Coronary artery (tissue), 2 donors: ENCODE results near the gene PSG11.
"Not testable (repeated sequence)": the region's sequence is repeated elsewhere in the genome, so short reads cannot be mapped to it uniquely, and the experiment has no call there.

ENCODE experiments used
- DNase-seq: peaks from one replicate; pipeline ENCODE4 v3.0.0-alpha.2; 2017; ENCODE audit warnings: low spot score
- H3K27ac ChIP-seq, 2 donors: fragments of 200-600 bp; sonication (generic); one replicate each; pipeline ENCODE4 v1.5.1; 2016 to 2019
- H3K4me3 ChIP-seq: fragments of 200-600 bp; sonication (generic); 2 replicates; pipeline ENCODE4 v1.5.1; 2016; ENCODE audit warnings: mild to moderate bottlenecking, moderate library complexity
- CTCF ChIP-seq: fragments of 200-600 bp; sonication (generic); IDR thresholded peaks from one replicate; pipeline ENCODE4 v1.5.1; 2019; ENCODE audit warnings: antibody characterized with exemption

PSG11 gene

GRCh38 chr19:43026369-43026768, at the start of gene PSG11:
Gene PSG11 (minus strand): TSS chr19:43026469. CDS start chr19:43026372, 97 bp downstream.
- not testable (repeated sequence) for DNase-seq, H3K4me3 ChIP-seq, H3K27ac ChIP-seq

DNA sequence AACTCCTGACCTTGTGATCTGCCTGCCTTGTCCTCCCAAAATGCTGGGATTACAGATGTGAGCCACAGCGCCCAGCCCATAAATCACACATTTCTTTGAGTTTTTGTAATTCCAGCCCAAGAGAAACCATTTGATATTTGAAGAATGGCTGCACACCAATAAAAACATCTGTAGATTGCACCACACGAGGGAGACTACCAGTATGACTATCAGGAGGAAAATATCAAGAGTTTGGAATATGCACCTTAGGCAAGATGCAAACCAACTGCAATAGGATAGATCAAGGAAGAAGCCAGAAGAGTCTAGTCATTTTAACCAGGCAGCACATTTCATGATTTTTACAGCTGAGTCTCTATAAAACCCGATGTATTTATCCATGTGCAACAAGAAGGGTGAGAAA, 36.1 kb upstream of the PSG11 start:
- H3K27ac ChIP-seq, H3K4me3 ChIP-seq, DNase-seq: not testable (repeated sequence)

- not testable (repeated sequence) for DNase-seq, H3K4me3 ChIP-seq, H3K27ac ChIP-seq
These were observed 35.1 kb upstream of the PSG11 start for GRCh38 chr19:43061326-43061725.

DNA sequence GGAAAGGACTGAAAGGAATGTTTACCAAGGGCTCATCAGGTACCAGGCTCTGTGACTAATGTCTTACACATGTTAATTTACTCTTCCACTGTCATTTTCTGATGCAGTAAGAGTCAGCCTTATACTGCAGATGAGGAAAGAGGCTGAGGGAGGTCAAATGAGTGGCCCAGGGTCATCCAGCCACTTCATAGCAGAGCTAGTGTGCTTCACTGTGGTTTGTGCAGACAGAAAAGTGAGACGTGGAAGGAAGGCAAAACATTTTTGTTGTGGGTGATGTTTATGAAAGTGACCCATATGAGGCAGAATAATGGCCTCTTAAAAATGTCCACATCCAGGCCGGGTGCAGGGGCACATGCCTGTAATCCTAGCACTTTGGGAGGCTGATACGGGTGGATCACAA, 34.0 kb upstream of the PSG11 start:
- not testable (repeated sequence) for H3K27ac ChIP-seq, H3K4me3 ChIP-seq, DNase-seq

DNA sequence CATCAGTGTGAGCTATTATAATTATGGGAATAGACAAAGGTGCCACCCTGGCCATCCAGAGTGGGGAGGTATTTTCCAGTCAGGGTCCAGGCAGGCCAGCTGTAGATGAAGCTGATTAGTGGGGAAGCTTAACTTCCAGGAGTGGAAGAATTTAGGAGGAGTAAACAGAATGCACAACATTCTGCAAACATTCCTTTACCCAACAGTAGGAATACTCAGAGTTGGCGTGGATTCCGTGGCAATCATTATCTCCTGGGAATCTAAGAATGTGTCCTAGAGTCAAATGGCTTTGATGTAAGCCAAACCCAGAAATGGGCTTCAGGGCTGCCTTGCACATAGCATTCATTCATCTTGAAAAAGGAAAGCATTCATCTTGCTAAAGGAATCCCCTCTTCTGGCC, 33.2 kb upstream of the PSG11 start:
- not testable (repeated sequence) for H3K4me3 ChIP-seq, DNase-seq

GRCh38 chr19:43058440-43058839, 32.2 kb upstream of the PSG11 start:
- not testable (repeated sequence) for DNase-seq, H3K27ac ChIP-seq, H3K4me3 ChIP-seq

More for the DNA sequence above, 33.2 kb upstream of the PSG11 start:
- H3K27ac ChIP-seq, result not testable (repeated sequence)

DNA sequence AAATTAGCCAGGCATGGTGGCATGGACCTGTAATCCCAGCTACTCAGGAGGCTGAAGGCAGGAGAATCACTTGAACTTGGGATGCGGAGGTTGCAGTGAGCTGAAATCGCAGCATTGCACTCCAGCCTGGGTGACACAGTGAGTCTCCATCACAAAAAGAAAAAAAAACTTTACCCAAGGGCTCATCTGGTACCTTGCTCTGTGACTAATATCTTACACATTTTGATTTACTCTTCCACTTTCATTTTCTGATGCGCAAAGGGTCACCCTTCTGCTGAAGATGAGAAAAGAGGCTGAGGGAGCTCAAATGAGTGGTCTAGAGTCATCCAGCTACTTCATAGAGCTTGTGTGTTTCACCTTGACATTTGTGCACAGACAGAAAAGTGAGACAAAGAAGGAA, 21.7 kb upstream of the PSG11 start:
- H3K4me3 ChIP-seq, DNase-seq, H3K27ac ChIP-seq: not testable (repeated sequence)

DNA sequence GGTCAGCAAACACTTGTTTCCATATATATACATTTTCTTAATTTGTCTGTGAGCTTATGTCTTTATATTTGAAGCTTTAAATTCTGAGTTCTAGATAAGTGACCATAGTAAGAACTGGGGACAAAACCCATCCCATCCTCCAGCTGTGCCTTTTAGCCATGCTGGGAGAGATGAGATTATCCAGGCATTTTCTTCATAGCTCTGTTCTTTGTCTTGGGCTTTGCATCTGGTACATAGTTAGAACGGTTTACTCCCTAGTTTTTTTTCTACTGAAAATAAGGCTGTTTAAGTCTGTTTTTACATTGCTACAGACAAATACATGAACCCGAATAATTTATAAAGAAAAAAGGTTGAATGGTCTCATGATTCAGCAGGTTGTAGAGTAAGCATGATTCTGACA, 20.3 kb upstream of the PSG11 start:
- not testable (repeated sequence) for H3K4me3 ChIP-seq, H3K27ac ChIP-seq

DNA sequence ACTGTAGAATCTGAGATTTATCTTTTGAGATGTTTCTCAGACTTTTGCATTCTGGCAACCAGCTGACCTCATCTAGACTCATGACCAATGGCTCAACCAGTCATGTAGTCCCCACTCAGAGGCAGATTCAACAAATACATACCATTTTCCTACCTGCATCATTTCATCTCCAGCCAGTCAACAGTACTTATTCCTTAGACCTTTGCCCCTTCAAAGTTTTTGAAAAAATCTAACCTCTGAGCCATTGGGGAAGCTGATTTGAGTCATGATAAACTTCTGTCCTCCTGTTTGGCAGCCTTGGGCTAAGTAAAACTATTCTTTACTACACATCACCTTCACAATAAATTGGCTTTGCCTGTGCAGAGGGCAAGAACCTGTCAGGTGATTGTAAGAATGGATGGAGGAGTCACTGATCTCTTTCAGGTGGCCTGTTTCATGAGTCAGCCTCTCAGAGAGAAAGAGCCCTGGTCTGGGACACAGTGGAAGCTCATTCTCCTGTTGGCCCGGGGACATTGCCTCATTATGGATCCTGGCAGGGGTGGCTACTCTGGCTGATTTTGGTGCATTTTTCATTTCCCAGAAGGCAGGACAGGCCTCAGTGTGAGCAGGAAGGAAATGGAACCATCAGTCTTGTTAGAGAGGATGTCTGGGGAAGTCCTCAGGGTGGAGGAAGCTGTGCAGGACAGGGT, 17.4 kb upstream of the PSG11 start:
- not testable (repeated sequence) for H3K4me3 ChIP-seq, H3K27ac ChIP-seq, DNase-seq

More for the DNA sequence above, 20.3 kb upstream of the PSG11 start:
- not testable (repeated sequence) for DNase-seq

GRCh38 chr19:43031645-43032044, 5.4 kb upstream of the PSG11 start:
- DNase-seq, H3K4me3 ChIP-seq: not testable (repeated sequence)

GRCh38 chr19:43028866-43029265, 2.6 kb upstream of the PSG11 start:
- DNase-seq, result no peak
- no peak overlapping the region for H3K27ac ChIP-seq
- TF ChIP-seq CTCF, result no peak
- H3K4me3 ChIP-seq, result no peak overlapping the region

More at GRCh38 chr19:43031645-43032044, 5.4 kb upstream of the PSG11 start:
- not testable (repeated sequence) for H3K27ac ChIP-seq

GRCh38 chr19:43027985-43028384, 1.7 kb upstream of the PSG11 start:
- DNase-seq, H3K27ac ChIP-seq, H3K4me3 ChIP-seq: not testable (repeated sequence)

- H3K27ac ChIP-seq, DNase-seq, H3K4me3 ChIP-seq: not testable (repeated sequence)
These were observed 792 bp upstream of the PSG11 start for GRCh38 chr19:43027061-43027460.

DNA sequence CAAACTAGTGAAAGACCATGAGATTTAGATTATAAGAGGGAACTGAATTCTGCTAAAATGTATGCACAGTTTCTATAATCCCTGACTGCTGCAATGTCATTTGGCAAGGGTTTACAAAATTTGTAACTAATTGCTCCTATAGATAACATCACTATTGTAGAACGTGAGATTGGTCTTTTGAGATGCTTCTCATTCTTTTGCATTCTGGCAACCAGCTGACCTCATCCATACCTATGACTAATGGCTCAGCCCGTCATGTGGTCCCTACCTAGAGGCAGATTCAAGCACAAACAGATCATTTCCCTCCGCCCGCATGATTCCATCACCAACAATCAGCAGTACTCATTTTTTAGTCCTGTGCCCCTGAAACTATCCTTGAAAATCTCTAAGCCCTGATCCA, 4.2 kb downstream of the PSG11 start:
- not testable (repeated sequence) for H3K27ac ChIP-seq, DNase-seq, H3K4me3 ChIP-seq

GRCh38 chr19:43021629-43022028, 4.6 kb downstream of the PSG11 start:
- H3K27ac ChIP-seq, H3K4me3 ChIP-seq, DNase-seq: not testable (repeated sequence)

DNA sequence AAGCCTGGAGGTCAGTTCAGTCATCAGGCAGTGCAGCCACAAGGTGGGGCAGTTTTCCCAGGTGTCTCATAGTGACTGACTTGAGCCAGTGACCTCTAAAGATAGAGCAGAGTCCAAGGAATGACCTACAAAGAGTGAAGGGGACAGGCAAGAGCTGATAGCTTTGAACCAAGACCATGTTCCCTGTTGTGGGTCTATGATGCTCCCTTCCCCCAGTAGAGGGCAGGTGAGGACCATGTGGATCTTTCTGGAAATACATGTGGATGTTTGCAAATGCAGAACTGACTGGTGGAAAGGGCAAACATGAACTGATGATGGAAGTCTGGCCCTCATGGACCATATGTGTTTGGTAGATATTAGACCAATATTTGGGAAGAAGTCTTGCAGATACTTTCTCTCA, 6.7 kb downstream of the PSG11 start:
- DNase-seq, H3K4me3 ChIP-seq: not testable (repeated sequence)

DNA sequence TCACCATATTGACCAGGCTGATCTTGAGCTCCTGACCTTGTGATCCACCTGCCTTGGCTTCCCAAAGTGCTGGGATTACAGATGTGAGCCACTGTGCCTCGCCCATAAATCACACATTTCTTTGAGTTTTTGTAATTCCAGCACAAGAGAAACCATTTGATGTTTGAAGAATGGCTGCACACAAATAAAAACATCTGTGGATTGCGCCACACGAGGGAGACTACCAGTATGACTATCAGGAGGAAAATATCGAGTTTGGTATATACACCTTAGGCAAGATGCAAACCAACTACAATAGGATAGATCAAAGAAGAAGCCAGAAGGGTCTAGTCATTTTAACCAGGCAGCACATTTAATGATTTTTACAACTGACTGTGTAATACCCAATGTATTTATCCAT, 20.4 kb downstream of the PSG11 start:
- H3K27ac ChIP-seq, DNase-seq: not testable (repeated sequence)

More for the DNA sequence above, 6.7 kb downstream of the PSG11 start:
- not testable (repeated sequence) for H3K27ac ChIP-seq

DNA sequence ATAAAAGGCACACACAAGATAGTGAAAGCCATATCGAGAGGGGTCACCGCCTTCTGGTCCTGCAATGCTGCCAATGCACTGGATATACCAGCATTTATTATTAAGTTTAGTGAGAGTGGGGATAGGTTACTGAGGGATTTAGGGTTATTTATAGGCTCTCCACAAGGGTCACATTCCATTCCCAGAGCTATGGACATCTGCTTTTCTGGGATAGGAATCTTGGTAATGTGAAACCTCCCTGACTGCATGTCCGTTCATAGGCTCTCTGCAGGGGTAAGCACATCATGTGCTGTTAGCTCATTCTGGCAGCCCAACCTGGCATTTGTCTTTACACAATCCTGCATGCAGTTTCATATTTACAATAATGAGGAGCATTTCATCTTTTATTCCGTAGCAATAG, 21.4 kb downstream of the PSG11 start:
- not testable (repeated sequence) for H3K4me3 ChIP-seq, DNase-seq, H3K27ac ChIP-seq

More for the DNA sequence above, 20.4 kb downstream of the PSG11 start:
- H3K4me3 ChIP-seq, result not testable (repeated sequence)

- not testable (repeated sequence) for H3K27ac ChIP-seq, DNase-seq, H3K4me3 ChIP-seq
These were observed 22.6 kb downstream of the PSG11 start for GRCh38 chr19:43003634-43004033.
